Astrocyte of the cerebellum (primary cell): ENCODE data around the gene PFDN6.
A peak's percentile ranks its signal among the peaks of the same experiment; 100 is the strongest.

ENCODE experiments used
- DNase-seq: peaks from one replicate; pipeline ENCODE4 v3.0.0-alpha.2; 2011; ENCODE audit warnings: low read depth
- H3K4me3 ChIP-seq: 2 replicates; pipeline ENCODE4 v1.5.1; 2011; ENCODE audit warnings: mild to moderate bottlenecking, low read depth, low read length, moderate library complexity
- CTCF ChIP-seq: IDR thresholded peaks from 2 replicates; pipeline ENCODE4 v1.5.1; 2012; ENCODE audit warnings: low read length, low read depth, moderate library complexity, mild to moderate bottlenecking; ENCODE audit errors: missing control alignments
- in situ Hi-C: cut with HindIII; loops from 2 replicates; pipeline ENCODE4 v1.10.0; 2017; ENCODE audit warnings: low sequenced_read_pairs

PFDN6 gene

GRCh38 chr6:33314943-33315792 lies 25.8 kb downstream of the PFDN6 start:
- in situ Hi-C loops, result no loop called here
- H3K4me3 ChIP-seq, result peak overlapping the region; percentile 84
- no peak for TF ChIP-seq CTCF
- no peak for DNase-seq

GRCh38 chr6:33315793-33316602 lies 26.6 kb downstream of the PFDN6 start:
- no peak overlapping the region for H3K4me3 ChIP-seq
- no peak for TF ChIP-seq CTCF
- in situ Hi-C loops, result no loop called here
- DNase-seq, result no peak

- no peak for TF ChIP-seq CTCF
- in situ Hi-C loops, result no loop called here
- H3K4me3 ChIP-seq, result peak overlapping the region; percentile 51
- no peak for DNase-seq
Observed at GRCh38 chr6:33316603-33317418, 27.4 kb downstream of the PFDN6 start.

DNA sequence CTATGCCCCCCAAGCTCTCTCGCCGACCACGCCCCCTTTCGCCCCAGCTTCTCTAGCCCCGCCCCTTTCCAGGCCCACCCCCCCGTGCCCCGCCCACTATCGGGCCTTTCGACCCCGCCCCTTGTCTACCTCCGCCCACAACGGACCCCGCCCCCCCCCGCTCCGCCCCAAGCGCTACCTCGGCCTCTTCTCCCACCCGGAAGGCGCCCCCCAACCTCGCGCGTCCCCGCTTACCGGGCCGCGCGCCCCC lies 27.9 kb downstream of the PFDN6 start:
- in situ Hi-C loops, result no loop called here
- DNase-seq, result no peak
- TF ChIP-seq CTCF, result no peak
- peak overlapping the region; percentile 51 for H3K4me3 ChIP-seq

- H3K4me3 ChIP-seq, result peak within 1 kb of the TSS; percentile 51
- no peak for TF ChIP-seq CTCF
- DNase-seq, result peak; percentile 99
- in situ Hi-C loops, result no loop called here
Observed at GRCh38 chr6:33317669-33318425, 28.4 kb downstream of the PFDN6 start, which contains the start of gene ZBTB22. TSS of gene ZBTB22 (minus strand) at chr6:33317744. CDS start at chr6:33316916, 828 bp downstream.
